ENCODE data around the gene CADPS2. TPM values are rescaled to one million over a fixed set of nuclear protein-coding genes. Genes with fewer than 3 reads are reported as not detected.

Gene CADPS2
- total RNA-seq = not detected

- DNase-seq (ENCODE audit: low spot score) (no peak), ATAC-seq (peak in 1 of 2 donors; percentile 55)
- H3K36me3 Mint-ChIP-seq = no peaks in the 10 kb centered on the region
- H3K4me1 Mint-ChIP-seq (ENCODE audit: low read depth in 2 of 2) = no peaks in the 10 kb centered on the region
- H3K9me3 Mint-ChIP-seq = peaks cover 8% of the 10 kb centered on the region
- peaks cover 16 to 33% of the 10 kb centered on the region in 2 donors for H3K27me3 Mint-ChIP-seq
- no peak within 1 kb of the TSS for H3K27ac Mint-ChIP-seq
- H3K4me3 Mint-ChIP-seq = no peak within 1 kb of the TSS
These were observed at the start of gene CADPS2 for GRCh38 chr7:122886357-122887081. Gene CADPS2 (minus strand): TSS chr7:122886460. CDS start chr7:122886337, 123 bp downstream.

DNA sequence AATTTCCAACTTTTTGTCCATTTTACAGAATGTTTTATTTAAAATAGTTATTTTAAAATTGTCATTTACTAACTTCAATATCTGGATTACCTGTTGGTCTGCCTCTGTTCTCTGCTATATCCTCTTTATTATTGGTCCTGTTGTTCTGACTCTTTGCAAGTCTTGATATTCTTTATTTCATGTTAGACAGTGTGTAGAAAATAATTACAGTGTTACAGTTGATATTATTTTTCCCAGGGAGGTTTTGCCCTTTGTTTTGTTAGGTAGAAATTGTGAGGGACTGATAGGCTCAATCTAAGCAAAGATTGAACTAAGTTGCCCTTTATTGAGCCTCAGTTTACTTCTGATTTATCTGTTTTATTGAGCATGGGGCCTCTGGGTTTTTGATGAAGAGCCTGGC is 49.4 kb upstream of the CADPS2 start:
- no peak for ATAC-seq
- H3K27me3 Mint-ChIP-seq = no peaks in the 10 kb centered on the region
- peaks cover 4% of the 10 kb centered on the region for H3K36me3 Mint-ChIP-seq
- peaks cover 13% of the 10 kb centered on the region for H3K9me3 Mint-ChIP-seq
- no peak for DNase-seq (ENCODE audit: low spot score)
- no peak overlapping the region for H3K27ac Mint-ChIP-seq
- H3K4me3 Mint-ChIP-seq = no peak overlapping the region
- H3K4me1 Mint-ChIP-seq (ENCODE audit: low read depth in 2 of 2) = no peaks in the 10 kb centered on the region

DNA sequence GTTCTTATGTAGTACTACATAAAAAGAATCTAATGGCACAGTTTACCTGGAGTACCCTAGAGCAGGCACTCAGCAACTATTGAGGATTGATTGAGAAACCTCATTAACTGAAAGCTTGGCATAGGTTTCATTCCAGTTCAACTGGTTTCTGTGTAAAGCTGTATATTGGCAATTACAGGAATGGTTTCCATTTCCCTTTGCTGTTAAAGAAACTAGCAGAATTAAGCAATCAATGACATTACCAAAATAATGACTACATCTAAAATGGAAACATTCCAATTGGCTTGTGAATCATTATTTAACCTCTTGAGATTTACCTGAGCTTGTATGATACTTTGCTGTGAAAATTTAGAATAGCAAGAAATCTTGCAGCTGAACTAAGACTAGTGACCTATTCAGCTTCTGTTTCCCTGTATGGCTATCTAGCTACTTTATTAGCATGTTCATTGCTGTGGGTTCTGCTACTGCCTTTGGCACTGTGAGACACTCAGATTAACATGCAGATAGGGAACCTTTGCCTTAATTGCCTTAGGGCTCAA is 33.5 kb upstream of the CADPS2 start:
- Mint-ChIP-seq H3K4me3 (no peak overlapping the region), H3K4me1 (ENCODE audit: low read depth in 2 of 2) (no peaks in the 10 kb centered on the region), H3K27ac (no peak overlapping the region), H3K27me3 (no peaks in the 10 kb centered on the region), H3K36me3 (no peaks in the 10 kb centered on the region), H3K9me3 (peaks cover 3% of the 10 kb centered on the region)
- no peak for DNase-seq (ENCODE audit: low spot score)
- no peak for ATAC-seq

- H3K9me3 Mint-ChIP-seq = peaks cover 6% of the 10 kb centered on the region
- no peaks in the 10 kb centered on the region for H3K4me1 Mint-ChIP-seq (ENCODE audit: low read depth in 2 of 2)
- no peak for DNase-seq (ENCODE audit: low spot score)
- no peaks in the 10 kb centered on the region for H3K27me3 Mint-ChIP-seq
- no peak overlapping the region for H3K27ac Mint-ChIP-seq
- no peaks in the 10 kb centered on the region for H3K36me3 Mint-ChIP-seq
- no peak overlapping the region for H3K4me3 Mint-ChIP-seq
- ATAC-seq = no peak
These were observed 28.6 kb upstream of the CADPS2 start for GRCh38 chr7:122914812-122915211.

GRCh38 chr7:122913608-122914007 is 27.3 kb upstream of the CADPS2 start:
- Mint-ChIP-seq H3K36me3 (no peaks in the 10 kb centered on the region), H3K9me3 (peaks cover 3% of the 10 kb centered on the region), H3K4me1 (ENCODE audit: low read depth in 2 of 2) (no peaks in the 10 kb centered on the region), H3K4me3 (no peak overlapping the region), H3K27me3 (no peaks in the 10 kb centered on the region), H3K27ac (no peak overlapping the region)
- ATAC-seq (no peak), DNase-seq (ENCODE audit: low spot score) (no peak)

DNA sequence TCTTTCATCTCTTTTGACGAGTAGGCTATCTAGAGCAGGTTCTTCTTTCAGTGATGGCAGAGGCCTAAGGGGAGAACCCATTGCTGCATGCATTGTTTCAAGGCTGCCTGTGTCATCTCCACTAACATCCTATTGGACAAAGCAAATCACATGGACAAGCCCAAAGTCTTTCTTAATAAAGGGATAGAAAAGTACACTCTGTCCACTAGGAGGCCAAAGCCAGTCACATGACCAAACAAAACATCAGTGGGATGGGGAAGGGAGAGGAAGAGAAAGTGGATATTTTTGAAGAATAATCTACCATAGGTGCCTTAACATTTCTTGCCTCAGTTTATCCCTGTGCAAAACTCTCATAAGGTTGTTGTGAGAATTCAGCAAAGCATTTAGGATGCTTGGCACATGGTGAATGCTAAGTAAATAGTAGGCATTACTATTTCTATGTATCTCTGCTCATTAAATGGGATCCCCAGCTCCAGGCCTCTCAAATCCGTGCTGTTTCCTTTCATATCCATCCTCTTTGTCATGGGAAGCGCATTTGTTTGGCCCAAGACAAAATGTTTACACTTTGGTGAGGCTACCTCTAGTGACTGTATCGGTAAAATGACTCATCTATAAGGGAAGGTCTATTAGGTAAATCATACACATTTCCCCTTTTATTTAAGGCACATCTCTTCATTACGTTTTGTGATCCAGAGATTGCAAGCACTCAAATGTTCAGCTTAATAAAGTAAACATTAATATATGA is 16.7 kb upstream of the CADPS2 start:
- H3K9me3 Mint-ChIP-seq = peaks cover 3% of the 10 kb centered on the region
- no peak for ATAC-seq
- no peak for DNase-seq (ENCODE audit: low spot score)
- no peak overlapping the region for H3K4me3 Mint-ChIP-seq
- H3K4me1 Mint-ChIP-seq (ENCODE audit: low read depth in 2 of 2) = no peaks in the 10 kb centered on the region
- no peak overlapping the region for H3K27ac Mint-ChIP-seq
- no peaks in the 10 kb centered on the region for H3K36me3 Mint-ChIP-seq
- no peaks in the 10 kb centered on the region for H3K27me3 Mint-ChIP-seq

GRCh38 chr7:122901250-122901649 is 15.0 kb upstream of the CADPS2 start:
- DNase-seq (ENCODE audit: low spot score) (no peak), ATAC-seq (no peak)
- Mint-ChIP-seq H3K27me3 (no peaks in the 10 kb centered on the region), H3K36me3 (no peaks in the 10 kb centered on the region), H3K27ac (no peak overlapping the region), H3K9me3 (peaks cover 3% of the 10 kb centered on the region), H3K4me1 (ENCODE audit: low read depth in 2 of 2) (no peaks in the 10 kb centered on the region), H3K4me3 (no peak overlapping the region)

DNA sequence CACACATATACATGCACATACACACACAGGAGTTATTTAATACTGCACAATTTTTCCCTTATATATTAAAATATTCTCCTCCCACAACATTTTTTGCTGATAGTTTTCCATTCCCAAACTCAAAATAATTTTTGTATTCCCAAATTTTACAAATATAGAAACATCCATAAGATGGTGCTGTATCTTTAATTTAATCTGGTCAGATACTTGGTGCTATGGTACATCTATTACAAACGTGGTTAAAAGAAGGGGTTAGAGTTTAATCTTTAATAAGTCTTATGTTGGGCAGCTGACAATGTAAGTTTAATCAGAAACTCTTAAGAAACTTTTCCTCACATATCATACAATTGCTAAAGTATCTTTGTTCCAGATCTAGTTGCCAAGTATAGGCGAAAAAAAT is 10.2 kb upstream of the CADPS2 start:
- no peak for DNase-seq (ENCODE audit: low spot score)
- Mint-ChIP-seq H3K9me3 (peaks cover 3% of the 10 kb centered on the region), H3K4me3 (no peak overlapping the region), H3K4me1 (ENCODE audit: low read depth in 2 of 2) (no peaks in the 10 kb centered on the region), H3K27me3 (no peaks in the 10 kb centered on the region), H3K36me3 (no peaks in the 10 kb centered on the region), H3K27ac (no peak overlapping the region)
- no peak for ATAC-seq

GRCh38 chr7:122893486-122893885 is 7.2 kb upstream of the CADPS2 start:
- no peak overlapping the region for H3K27ac Mint-ChIP-seq
- no peak overlapping the region for H3K4me3 Mint-ChIP-seq
- H3K27me3 Mint-ChIP-seq = peaks cover 6 to 8% of the 10 kb centered on the region in 2 donors
- H3K9me3 Mint-ChIP-seq = peaks cover 8% of the 10 kb centered on the region
- H3K4me1 Mint-ChIP-seq (ENCODE audit: low read depth in 2 of 2) = no peaks in the 10 kb centered on the region
- ATAC-seq (no peak), DNase-seq (ENCODE audit: low spot score) (no peak)
- H3K36me3 Mint-ChIP-seq = no peaks in the 10 kb centered on the region

DNA sequence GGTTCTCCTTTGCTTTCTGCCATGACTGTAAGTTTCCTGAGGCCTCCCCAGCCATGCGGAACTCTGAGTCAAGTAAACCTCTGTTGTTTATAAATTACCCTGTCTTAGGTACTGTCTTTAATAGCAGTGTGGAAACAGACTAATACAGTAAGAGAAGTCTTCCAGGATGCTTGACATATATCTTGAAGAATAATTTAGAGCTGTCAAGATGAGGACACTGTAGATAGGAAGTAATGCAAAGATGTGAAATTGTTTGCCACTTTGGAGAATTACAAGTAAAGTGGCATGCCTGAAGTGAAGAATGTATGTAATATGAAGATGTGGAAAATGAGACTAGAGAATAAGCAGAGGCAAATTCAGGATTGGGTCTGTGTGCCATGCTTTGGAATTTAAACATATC is 2.9 kb upstream of the CADPS2 start:
- Mint-ChIP-seq H3K9me3 (peaks cover 8% of the 10 kb centered on the region), H3K36me3 (no peaks in the 10 kb centered on the region), H3K4me3 (no peak overlapping the region), H3K27me3 (peaks cover 16 to 32% of the 10 kb centered on the region in 2 donors), H3K27ac (no peak overlapping the region), H3K4me1 (ENCODE audit: low read depth in 2 of 2) (no peaks in the 10 kb centered on the region)
- ATAC-seq (no peak), DNase-seq (ENCODE audit: low spot score) (no peak)

DNA sequence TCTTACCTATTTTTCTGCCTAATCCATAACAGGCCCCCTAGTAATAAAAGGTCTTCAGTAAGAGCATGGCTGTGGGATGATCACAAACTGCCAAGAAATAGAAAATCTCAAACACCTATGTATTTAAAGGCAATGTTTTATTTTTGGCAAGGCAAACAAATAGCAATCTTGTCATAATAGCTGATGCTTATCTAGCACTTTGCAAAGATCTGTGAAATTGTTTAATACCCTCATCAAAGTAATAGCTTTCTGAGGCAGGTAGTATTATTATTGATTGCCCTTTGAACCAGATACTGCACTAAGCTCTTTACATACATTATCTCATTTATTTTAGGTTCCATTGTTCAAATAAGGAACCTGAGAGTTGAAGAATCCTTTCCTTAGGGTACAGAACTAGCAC is 1.6 kb upstream of the CADPS2 start:
- H3K27me3 Mint-ChIP-seq = peaks cover 16 to 33% of the 10 kb centered on the region in 2 donors

DNA sequence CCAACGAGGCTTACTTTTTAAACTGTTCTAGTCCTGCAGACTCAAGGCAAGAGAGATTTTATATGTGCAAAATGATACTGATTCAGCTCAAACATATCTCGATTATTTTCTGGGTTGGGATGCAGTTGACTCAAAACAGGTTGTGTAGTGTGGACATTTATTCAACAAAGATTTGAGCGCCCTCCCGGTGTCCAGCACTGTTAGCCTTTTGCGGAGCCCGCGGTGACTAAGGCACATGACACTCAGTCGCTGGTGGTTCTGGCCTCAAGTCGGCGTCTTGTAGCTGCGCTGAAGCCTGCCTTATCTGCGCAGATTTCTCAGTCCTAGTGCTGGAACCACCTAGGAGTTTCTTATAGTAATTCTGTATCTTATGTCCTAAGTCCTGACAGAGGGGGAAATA is 938 bp upstream of the CADPS2 start:
- H3K36me3 Mint-ChIP-seq = no peaks in the 10 kb centered on the region
- ATAC-seq (no peak), DNase-seq (ENCODE audit: low spot score) (no peak)
- H3K4me3 Mint-ChIP-seq = no peak overlapping the region
- H3K27ac Mint-ChIP-seq = no peak overlapping the region
- peaks cover 16 to 33% of the 10 kb centered on the region in 2 donors for H3K27me3 Mint-ChIP-seq
- no peaks in the 10 kb centered on the region for H3K4me1 Mint-ChIP-seq (ENCODE audit: low read depth in 2 of 2)
- H3K9me3 Mint-ChIP-seq = peaks cover 8% of the 10 kb centered on the region

More for the DNA sequence above, 1.6 kb upstream of the CADPS2 start:
- DNase-seq (ENCODE audit: low spot score) (no peak), ATAC-seq (no peak)
- no peak overlapping the region for H3K27ac Mint-ChIP-seq
- no peak overlapping the region for H3K4me3 Mint-ChIP-seq
- no peaks in the 10 kb centered on the region for H3K36me3 Mint-ChIP-seq
- peaks cover 8% of the 10 kb centered on the region for H3K9me3 Mint-ChIP-seq
- no peaks in the 10 kb centered on the region for H3K4me1 Mint-ChIP-seq (ENCODE audit: low read depth in 2 of 2)

- no peaks in the 10 kb centered on the region for H3K36me3 Mint-ChIP-seq
- peaks cover 6% of the 10 kb centered on the region for H3K9me3 Mint-ChIP-seq
- peaks cover 16 to 33% of the 10 kb centered on the region in 2 donors for H3K27me3 Mint-ChIP-seq
- no peak overlapping the region for H3K4me3 Mint-ChIP-seq
- no peak overlapping the region for H3K27ac Mint-ChIP-seq
- no peaks in the 10 kb centered on the region for H3K4me1 Mint-ChIP-seq (ENCODE audit: low read depth in 2 of 2)
- no peak for ATAC-seq
- no peak for DNase-seq (ENCODE audit: low spot score)
These were observed 490 bp downstream of the CADPS2 start for GRCh38 chr7:122885583-122886356.

GRCh38 chr7:122884186-122884585 is 2.1 kb downstream of the CADPS2 start:
- Mint-ChIP-seq H3K27ac (no peak overlapping the region), H3K27me3 (peaks cover 13 to 29% of the 10 kb centered on the region in 2 donors), H3K4me1 (ENCODE audit: low read depth in 2 of 2) (no peaks in the 10 kb centered on the region), H3K4me3 (no peak overlapping the region), H3K36me3 (no peaks in the 10 kb centered on the region), H3K9me3 (peaks cover 2% of the 10 kb centered on the region)
- DNase-seq (ENCODE audit: low spot score) (no peak), ATAC-seq (no peak)
